Measurements from ENCODE around the gene COMMD8.
A peak's percentile ranks its signal among the peaks of the same experiment; 100 is the strongest.

COMMD8 gene

GRCh38 chr4:47471064-47471463 is 7.6 kb upstream of the COMMD8 start:
- DNase-seq = no peak

GRCh38 chr4:47469951-47470350 is 6.4 kb upstream of the COMMD8 start:
- DNase-seq = no peak

GRCh38 chr4:47468706-47469365 is 5.3 kb upstream of the COMMD8 start:
- no peak for DNase-seq

- no peak for DNase-seq
Measured at GRCh38 chr4:47466056-47466785, 2.7 kb upstream of the COMMD8 start.

- peak in 1 of 2 donors; percentile 42 for DNase-seq
Measured at GRCh38 chr4:47465004-47465403, 1.5 kb upstream of the COMMD8 start.

GRCh38 chr4:47462799-47463234 is 685 bp downstream of the COMMD8 start:
- peak in 1 of 2 donors; percentile 6 for DNase-seq

- no peak for DNase-seq
Measured at GRCh38 chr4:47451657-47452056, 11.8 kb downstream of the COMMD8 start.

- DNase-seq = no peak
Measured at GRCh38 chr4:47444031-47444430, 19.5 kb downstream of the COMMD8 start.

GRCh38 chr4:47442980-47443379 is 20.5 kb downstream of the COMMD8 start:
- no peak for DNase-seq

- no peak for DNase-seq
Measured at GRCh38 chr4:47434931-47435330, 28.6 kb downstream of the COMMD8 start.

GRCh38 chr4:47432749-47433148 is 30.8 kb downstream of the COMMD8 start:
- no peak for DNase-seq

GRCh38 chr4:47427935-47428334 is 35.6 kb downstream of the COMMD8 start:
- DNase-seq = no peak

GRCh38 chr4:47425628-47426027 is 37.9 kb downstream of the COMMD8 start:
- no peak for DNase-seq

- no peak for DNase-seq
Measured at GRCh38 chr4:47419296-47419695, 44.2 kb downstream of the COMMD8 start.

GRCh38 chr4:47418147-47418546 is 45.4 kb downstream of the COMMD8 start:
- no peak for DNase-seq

- no peak for DNase-seq
Measured at GRCh38 chr4:47415719-47416118, 47.8 kb downstream of the COMMD8 start.

- no peak for DNase-seq
Measured at GRCh38 chr4:47413521-47413920, 50.0 kb downstream of the COMMD8 start.

GRCh38 chr4:47410271-47410670 is 53.2 kb downstream of the COMMD8 start:
- DNase-seq = no peak

- DNase-seq = no peak
Measured at GRCh38 chr4:47406408-47406807, 57.1 kb downstream of the COMMD8 start.
